ENCODE results near the gene ZMYM2. TPM values are rescaled to one million over a fixed set of nuclear protein-coding genes. Genes with fewer than 3 reads are reported as not detected.
"Not testable (repeated sequence)": the region's sequence is repeated elsewhere in the genome, so short reads cannot be mapped to it uniquely, and the experiment has no call there.

Gene ZMYM2
- total RNA-seq, 3 donors from 2014 or later, result 58.9 to 85.1 (median 70.3) TPM

DNA sequence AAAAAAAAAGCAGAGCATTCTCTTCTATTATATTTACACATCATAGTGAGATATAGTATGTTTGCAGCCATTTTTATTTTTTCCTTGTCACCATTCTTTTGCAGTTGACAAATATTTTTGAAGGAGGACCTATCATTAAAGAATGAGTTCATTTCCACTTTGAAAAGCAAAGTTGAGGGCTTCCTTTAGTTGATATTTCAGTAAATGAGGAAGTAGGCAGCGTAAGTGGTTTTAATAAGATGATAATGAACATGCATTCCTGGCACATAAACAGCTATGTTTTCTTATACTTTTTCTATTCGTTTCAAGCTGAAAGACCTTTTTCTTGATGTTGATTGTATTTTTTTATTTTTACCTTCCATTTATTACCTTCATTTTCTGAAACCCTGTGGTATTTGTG lies 66.2 kb downstream of the ZMYM2 start:
- Histone ChIP-seq H3K9me3 (no peaks in the 10 kb centered on the region), H3K4me3 (no peak overlapping the region), H3K36me3 (ENCODE audit: low read depth) (no peaks in the 10 kb centered on the region), H3K4me1 (ENCODE audit: low read depth) (no peaks in the 10 kb centered on the region)
- no peak for TF ChIP-seq CTCF (IDR thresholded peaks at IDR 0.05)
- ATAC-seq, result no peak
- DNase-seq, result no peak
- intact Hi-C loops (cut with DNase I, micrococcal nuclease), result no loop called here

GRCh38 chr13:20028953-20029352 lies 70.4 kb downstream of the ZMYM2 start:
- intact Hi-C loops (cut with DNase I, micrococcal nuclease), result no loop called here
- no peak for DNase-seq
- TF ChIP-seq CTCF (IDR thresholded peaks at IDR 0.05), result no peak
- Histone ChIP-seq H3K4me1 (ENCODE audit: low read depth) (no peaks in the 10 kb centered on the region), H3K36me3 (ENCODE audit: low read depth) (no peaks in the 10 kb centered on the region), H3K9me3 (no peaks in the 10 kb centered on the region), H3K4me3 (no peak overlapping the region)
- ATAC-seq, result no peak

DNA sequence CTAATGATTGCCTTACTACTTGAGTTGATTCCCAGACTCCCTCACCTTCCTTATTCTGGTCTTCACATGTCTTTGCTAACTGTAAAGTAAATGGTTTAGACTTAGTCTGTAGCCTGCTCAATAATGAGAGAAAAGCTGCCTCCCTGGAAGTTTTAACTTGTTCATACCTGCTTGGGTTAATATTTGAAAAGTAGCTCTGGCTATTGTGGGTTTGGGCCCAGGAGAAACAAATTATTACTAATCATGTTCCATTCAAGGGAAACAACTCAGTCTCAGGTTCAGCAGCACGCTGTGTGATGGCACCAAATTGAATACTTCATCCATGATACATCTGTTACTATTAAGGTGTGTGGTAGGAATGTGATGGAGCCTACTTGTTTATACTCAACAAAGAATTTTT lies 75.0 kb downstream of the ZMYM2 start:
- Histone ChIP-seq H3K4me3 (no peak overlapping the region), H3K4me1 (ENCODE audit: low read depth) (no peaks in the 10 kb centered on the region), H3K9me3 (no peaks in the 10 kb centered on the region), H3K36me3 (ENCODE audit: low read depth) (no peaks in the 10 kb centered on the region)
- DNase-seq (no peak), ATAC-seq (no peak)
- intact Hi-C loops (cut with DNase I, micrococcal nuclease), result loop anchor here in 1 of 2 donors (10.0 kb wide), 1 partner anchor 299 kb away; no protein-coding TSS in a partner anchor
- TF ChIP-seq CTCF (IDR thresholded peaks at IDR 0.05), result no peak

- DNase-seq, result no peak
- H3K36me3 ChIP-seq (ENCODE audit: low read depth), result no peaks in the 10 kb centered on the region
- H3K4me3 ChIP-seq, result no peak overlapping the region
- H3K4me1 ChIP-seq (ENCODE audit: low read depth), result no peaks in the 10 kb centered on the region
- TF ChIP-seq CTCF (IDR thresholded peaks at IDR 0.05), result no peak
- no peak for ATAC-seq
- intact Hi-C loops (cut with DNase I, micrococcal nuclease), result loop anchor here in 1 of 2 donors (10.0 kb wide), 1 partner anchor 300 kb away; no protein-coding TSS in a partner anchor
- H3K9me3 ChIP-seq, result no peaks in the 10 kb centered on the region
Measured at GRCh38 chr13:20035130-20035529, 76.6 kb downstream of the ZMYM2 start.

GRCh38 chr13:20037908-20038307 lies 79.4 kb downstream of the ZMYM2 start:
- no peak overlapping the region for H3K4me3 ChIP-seq
- no peaks in the 10 kb centered on the region for H3K4me1 ChIP-seq (ENCODE audit: low read depth)
- H3K36me3 ChIP-seq (ENCODE audit: low read depth), result no peaks in the 10 kb centered on the region
- TF ChIP-seq CTCF (IDR thresholded peaks at IDR 0.05), result no peak
- ATAC-seq (no peak), DNase-seq (no peak)
- H3K9me3 ChIP-seq, result no peaks in the 10 kb centered on the region
- intact Hi-C loops (cut with DNase I, micrococcal nuclease), result loop anchor here in 1 of 2 donors (10.0 kb wide), 1 partner anchor 303 kb away; no protein-coding TSS in a partner anchor

GRCh38 chr13:20042603-20043002 lies 84.1 kb downstream of the ZMYM2 start:
- ATAC-seq; intact Hi-C loops (cut with DNase I, micrococcal nuclease); H3K4me3 ChIP-seq; H3K9me3 ChIP-seq; H3K36me3 ChIP-seq (ENCODE audit: low read depth); H3K4me1 ChIP-seq (ENCODE audit: low read depth); DNase-seq: not testable (repeated sequence)
